ENCODE results near the gene ZGPAT. TPM values are rescaled to one million over a fixed set of nuclear protein-coding genes. Genes with fewer than 3 reads are reported as not detected.

The ZGPAT gene
- total RNA-seq, 1 donor from 2014 or later = 25.5 TPM

GRCh38 chr20:63680857-63681608 lies 26.8 kb upstream of the ZGPAT start:
- FAIRE-seq (peak; percentile 77), DNase-seq (ENCODE audit: low read depth) (no peak)
- Histone ChIP-seq H3K27me3 (ENCODE audit: control insufficient read depth, insufficient read depth, low read length) (no peaks in the 10 kb centered on the region), H3K36me3 (ENCODE audit: control insufficient read depth, insufficient read depth, low read length) (no peaks in the 10 kb centered on the region), H3K4me3 (ENCODE audit: low read depth, low read length) (no peak overlapping the region)
- no peak for TF ChIP-seq CTCF (IDR thresholded peaks at IDR 0.05; ENCODE audit: insufficient read depth, low read length, severe bottlenecking)

- DNase-seq (ENCODE audit: low read depth) (no peak), FAIRE-seq (no peak)
- no peaks in the 10 kb centered on the region for H3K27me3 ChIP-seq (ENCODE audit: control insufficient read depth, insufficient read depth, low read length)
- H3K36me3 ChIP-seq (ENCODE audit: control insufficient read depth, insufficient read depth, low read length) = no peaks in the 10 kb centered on the region
- no peak for TF ChIP-seq CTCF (IDR thresholded peaks at IDR 0.05; ENCODE audit: insufficient read depth, low read length, severe bottlenecking)
- H3K4me3 ChIP-seq (ENCODE audit: low read depth, low read length) = no peak overlapping the region
These were observed 26.2 kb upstream of the ZGPAT start for GRCh38 chr20:63681609-63682142.

- FAIRE-seq (peak; percentile 58), DNase-seq (ENCODE audit: low read depth) (peak; percentile 98)
- Histone ChIP-seq H3K36me3 (ENCODE audit: control insufficient read depth, insufficient read depth, low read length) (no peaks in the 10 kb centered on the region), H3K27me3 (ENCODE audit: control insufficient read depth, insufficient read depth, low read length) (no peaks in the 10 kb centered on the region), H3K4me3 (ENCODE audit: low read depth, low read length) (no peak overlapping the region)
- no peak for TF ChIP-seq CTCF (IDR thresholded peaks at IDR 0.05; ENCODE audit: insufficient read depth, low read length, severe bottlenecking)
These were observed 25.3 kb upstream of the ZGPAT start for GRCh38 chr20:63682384-63683139.

GRCh38 chr20:63685269-63686026 lies 22.4 kb upstream of the ZGPAT start:
- TF ChIP-seq CTCF (IDR thresholded peaks at IDR 0.05; ENCODE audit: insufficient read depth, low read length, severe bottlenecking) = no peak
- Histone ChIP-seq H3K4me3 (ENCODE audit: low read depth, low read length) (no peak overlapping the region), H3K27me3 (ENCODE audit: control insufficient read depth, insufficient read depth, low read length) (no peaks in the 10 kb centered on the region), H3K36me3 (ENCODE audit: control insufficient read depth, insufficient read depth, low read length) (no peaks in the 10 kb centered on the region)
- FAIRE-seq = no peak
- DNase-seq (ENCODE audit: low read depth) = no peak

- no peak for DNase-seq (ENCODE audit: low read depth)
- Histone ChIP-seq H3K36me3 (ENCODE audit: control insufficient read depth, insufficient read depth, low read length) (no peaks in the 10 kb centered on the region), H3K4me3 (ENCODE audit: low read depth, low read length) (no peak overlapping the region), H3K27me3 (ENCODE audit: control insufficient read depth, insufficient read depth, low read length) (no peaks in the 10 kb centered on the region)
- no peak for FAIRE-seq
- no peak for TF ChIP-seq CTCF (IDR thresholded peaks at IDR 0.05; ENCODE audit: insufficient read depth, low read length, severe bottlenecking)
These were observed 21.7 kb upstream of the ZGPAT start for GRCh38 chr20:63686094-63686491.
